Measurements from ENCODE around the gene ECHDC1. TPM values are rescaled to one million over a fixed set of nuclear protein-coding genes. Genes with fewer than 3 reads are reported as not detected.

The ECHDC1 gene
- total and polyA plus RNA-seq, 2 donors from 2014 or later: 44.4 to 76.7 TPM

DNA sequence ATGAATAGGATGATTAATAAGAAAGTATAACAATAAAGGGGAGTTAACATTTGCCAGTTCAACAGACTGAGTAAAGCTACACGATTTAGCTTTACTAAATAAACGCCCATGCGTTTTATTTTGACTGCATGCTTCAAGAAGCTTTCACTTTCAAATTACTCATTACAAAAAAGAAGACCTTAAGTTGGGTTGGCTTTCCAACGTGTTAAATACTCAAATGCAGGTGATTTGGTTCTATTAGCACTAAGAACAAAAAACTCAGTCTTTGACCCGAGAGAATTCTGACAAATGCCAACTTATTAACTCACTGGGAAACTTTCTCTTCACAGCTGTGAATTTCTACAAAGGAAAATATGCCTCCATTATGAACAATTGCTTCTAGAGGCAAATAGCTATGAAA is 51.9 kb downstream of the ECHDC1 start:
- no peak for TF ChIP-seq CTCF (IDR thresholded peaks at IDR 0.05; ENCODE audit: borderline replicate concordance, extremely low read depth, insufficient read depth)
- H3K36me3 ChIP-seq (ENCODE audit: control insufficient read depth in 2 of 3, insufficient read depth in 3 of 3, low read length in 3 of 3): peaks cover 8 to 22% (median 11%) of the 10 kb centered on the region in 3 donors

GRCh38 chr6:127290391-127291265 is 52.8 kb downstream of the ECHDC1 start:
- no peak for FAIRE-seq
- peak overlapping the region in 1 of 2 donors; percentile 9 for H3K27ac ChIP-seq (ENCODE audit: low read depth in 2 of 2, low read length in 2 of 2)
- no peaks in the 10 kb centered on the region for H3K4me1 ChIP-seq (ENCODE audit: control insufficient read depth in 2 of 3, insufficient read depth in 2 of 3, low read depth in 1 of 3, low read length in 3 of 3)
- no peak for DNase-seq
- H3K27me3 ChIP-seq (ENCODE audit: control insufficient read depth, insufficient read depth, low read length): no peaks in the 10 kb centered on the region
- intact Hi-C loops (cut with DNase I): no loop called here
- H3K4me3 ChIP-seq (ENCODE audit: low read length in 3 of 3): no peak overlapping the region
- H3K9ac ChIP-seq (ENCODE audit: low read length in 3 of 3): no peak overlapping the region
- no peak for TF ChIP-seq CTCF (IDR thresholded peaks at IDR 0.05; ENCODE audit: borderline replicate concordance, extremely low read depth, insufficient read depth)
- peaks cover 9 to 28% (median 14%) of the 10 kb centered on the region in 3 donors for H3K36me3 ChIP-seq (ENCODE audit: control insufficient read depth in 2 of 3, insufficient read depth in 3 of 3, low read length in 3 of 3)
- H3K9me3 ChIP-seq (ENCODE audit: control insufficient read depth in 2 of 3, insufficient read depth in 1 of 3, low read length in 3 of 3): no peaks in the 10 kb centered on the region

More for the DNA sequence above, 51.9 kb downstream of the ECHDC1 start:
- Histone ChIP-seq H3K27ac (ENCODE audit: low read depth in 2 of 2, low read length in 2 of 2) (no peak overlapping the region), H3K27me3 (ENCODE audit: control insufficient read depth, insufficient read depth, low read length) (no peaks in the 10 kb centered on the region), H3K4me1 (ENCODE audit: control insufficient read depth in 2 of 3, insufficient read depth in 2 of 3, low read depth in 1 of 3, low read length in 3 of 3) (no peaks in the 10 kb centered on the region), H3K9ac (ENCODE audit: low read length in 3 of 3) (no peak overlapping the region), H3K9me3 (ENCODE audit: control insufficient read depth in 2 of 3, insufficient read depth in 1 of 3, low read length in 3 of 3) (no peaks in the 10 kb centered on the region), H3K4me3 (ENCODE audit: low read length in 3 of 3) (no peak overlapping the region)
- intact Hi-C loops (cut with DNase I): no loop called here
- no peak for DNase-seq
- no peak for FAIRE-seq

DNA sequence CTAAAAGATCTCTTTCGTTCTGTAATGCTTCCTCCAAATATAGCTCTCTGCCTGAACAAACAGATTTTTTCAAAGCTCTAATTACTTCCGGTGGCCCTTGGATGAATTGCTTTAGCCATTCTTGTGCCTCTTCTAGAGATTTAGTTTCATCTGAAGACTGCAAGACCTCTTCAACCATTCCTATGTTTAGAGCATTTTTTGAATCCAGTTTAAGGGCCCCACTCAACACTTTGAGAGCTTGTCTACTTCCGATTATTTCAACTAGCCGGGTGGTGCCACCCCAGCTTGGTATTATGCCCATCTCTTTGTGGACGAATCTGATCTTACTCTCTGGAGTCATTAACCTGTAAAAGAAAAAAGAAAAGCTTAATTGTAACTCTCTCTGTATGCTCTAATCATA is 53.5 kb downstream of the ECHDC1 start:
- Histone ChIP-seq H3K36me3 (ENCODE audit: control insufficient read depth in 2 of 3, insufficient read depth in 3 of 3, low read length in 3 of 3) (peaks cover 9 to 28% (median 17%) of the 10 kb centered on the region in 3 donors), H3K27ac (ENCODE audit: low read depth in 2 of 2, low read length in 2 of 2) (no peak overlapping the region), H3K4me1 (ENCODE audit: control insufficient read depth in 2 of 3, insufficient read depth in 2 of 3, low read depth in 1 of 3, low read length in 3 of 3) (no peaks in the 10 kb centered on the region), H3K4me3 (ENCODE audit: low read length in 3 of 3) (no peak overlapping the region), H3K9me3 (ENCODE audit: control insufficient read depth in 2 of 3, insufficient read depth in 1 of 3, low read length in 3 of 3) (no peaks in the 10 kb centered on the region), H3K27me3 (ENCODE audit: control insufficient read depth, insufficient read depth, low read length) (no peaks in the 10 kb centered on the region), H3K9ac (ENCODE audit: low read length in 3 of 3) (no peak overlapping the region)
- intact Hi-C loops (cut with DNase I): no loop called here
- FAIRE-seq (no peak), DNase-seq (no peak)
- TF ChIP-seq CTCF (IDR thresholded peaks at IDR 0.05; ENCODE audit: borderline replicate concordance, extremely low read depth, insufficient read depth): no peak
